Measurements from ENCODE around the gene KSR1.

KSR1 gene

DNA sequence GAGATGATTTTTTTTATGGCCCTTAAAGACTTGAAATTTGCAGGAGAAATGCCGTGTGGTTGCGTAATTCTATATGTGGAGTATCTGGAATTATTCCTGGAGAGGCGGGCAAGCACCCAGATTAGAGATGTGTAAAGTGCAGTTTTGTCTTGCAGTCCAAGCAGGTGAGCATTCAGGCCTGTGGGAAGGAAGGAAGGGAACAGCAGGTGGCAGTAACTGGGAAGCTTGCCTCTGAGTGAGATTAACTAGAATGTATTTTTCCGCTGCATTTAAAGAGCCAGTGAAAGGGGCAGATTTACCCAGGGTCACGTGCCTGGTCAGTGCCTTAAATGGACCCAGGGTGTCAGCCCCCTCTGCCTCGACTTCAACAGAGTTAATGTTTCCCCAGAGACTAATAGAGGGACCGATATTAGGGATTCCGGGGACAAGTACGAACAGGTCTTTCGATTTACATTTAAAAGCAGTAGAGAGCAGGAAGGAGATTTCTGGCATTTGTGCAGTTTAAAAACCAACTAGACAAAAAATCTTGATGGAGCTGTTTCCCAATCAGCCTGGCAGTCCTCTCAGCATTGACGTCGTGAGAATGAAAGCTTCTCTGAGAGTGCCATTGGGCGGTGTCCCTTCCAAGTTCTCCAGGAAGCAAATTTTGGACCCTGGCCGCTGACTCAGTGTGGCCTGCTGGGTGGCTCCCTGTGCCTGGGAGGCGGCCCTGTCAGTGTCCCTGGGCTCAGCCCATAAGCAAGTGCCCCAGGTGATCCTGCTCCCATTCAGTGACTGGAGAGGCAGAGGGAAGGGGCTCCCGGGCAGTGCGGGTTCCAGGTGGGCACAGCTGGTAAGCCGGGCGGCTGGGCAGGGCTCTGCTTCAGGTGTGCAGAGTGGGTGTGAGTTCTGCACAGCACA, 38.2 kb downstream of the KSR1 start:
- TF ChIP-seq POLR2AphosphoS5 (IDR thresholded peaks at IDR 0.05; ENCODE audit: borderline replicate concordance, low read depth, low read length): no peak
- TF ChIP-seq EZH2 (IDR thresholded peaks at IDR 0.05): no peak
- no peak for TF ChIP-seq FOXP2 (optimal IDR thresholded peaks at IDR 0.05; ENCODE audit: control extremely low read depth, extremely low read length, insufficient read depth)
- H3K36me3 ChIP-seq (ENCODE audit: insufficient read depth, low read length): no peaks in the 10 kb centered on the region
- DNase-seq (ENCODE audit: low read depth, low spot score): no peak
- peak overlapping the region; percentile 28 for H3K4me3 ChIP-seq
- no peaks in the 10 kb centered on the region for H3K9me3 ChIP-seq (ENCODE audit: low read depth, low read length)
- peak overlapping the region; percentile 58; the same call in 1 of the 2 replicates for H3K27ac ChIP-seq
- H3K9ac ChIP-seq (ENCODE audit: insufficient read length): no peak overlapping the region

DNA sequence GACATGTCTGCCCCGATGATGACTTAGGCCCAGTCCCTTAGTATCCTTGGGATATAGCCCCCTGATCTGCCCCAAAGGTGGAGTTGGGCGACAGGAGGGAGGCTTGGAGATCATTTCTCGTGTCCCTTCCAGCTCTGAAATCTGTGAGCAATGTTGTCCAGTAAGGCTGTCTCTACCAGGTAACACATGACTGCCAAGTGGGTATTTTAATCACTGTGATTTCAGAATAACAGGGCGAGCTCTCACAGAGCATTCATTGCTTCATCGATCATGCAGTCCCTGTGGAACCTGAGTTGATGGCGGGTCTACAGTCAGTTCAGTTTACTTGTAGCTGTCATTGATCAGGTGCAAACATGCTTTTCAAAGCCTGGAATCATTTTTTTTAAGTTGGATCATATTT, 39.2 kb downstream of the KSR1 start:
- DNase-seq (ENCODE audit: low read depth, low spot score): no peak
- TF ChIP-seq POLR2AphosphoS5 (IDR thresholded peaks at IDR 0.05; ENCODE audit: borderline replicate concordance, low read depth, low read length) (no peak), FOXP2 (optimal IDR thresholded peaks at IDR 0.05; ENCODE audit: control extremely low read depth, extremely low read length, insufficient read depth) (no peak), EZH2 (IDR thresholded peaks at IDR 0.05) (no peak)
- Histone ChIP-seq H3K9me3 (ENCODE audit: low read depth, low read length) (no peaks in the 10 kb centered on the region), H3K36me3 (ENCODE audit: insufficient read depth, low read length) (no peaks in the 10 kb centered on the region), H3K27ac (peak overlapping the region; percentile 53), H3K4me3 (no peak overlapping the region), H3K9ac (ENCODE audit: insufficient read length) (no peak overlapping the region)

DNA sequence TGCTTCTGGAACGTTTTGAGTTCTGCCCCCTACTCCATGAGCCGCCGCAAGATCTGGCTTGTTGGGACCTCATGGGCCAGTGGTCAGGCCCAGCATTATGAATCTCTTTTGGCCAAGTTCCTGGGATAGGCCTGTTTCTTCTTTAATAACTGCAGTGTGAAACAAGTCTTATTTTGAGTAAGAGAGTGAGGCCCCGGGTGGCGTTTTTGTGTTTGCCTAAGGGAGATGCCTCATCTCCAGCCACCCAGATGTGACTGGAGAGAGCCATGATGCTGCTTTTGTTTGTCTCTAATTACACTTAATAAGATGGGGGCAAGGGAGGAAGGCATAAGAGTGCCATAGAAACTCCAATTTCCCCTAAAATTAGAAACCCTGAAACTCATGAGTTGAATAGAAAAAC, 39.8 kb downstream of the KSR1 start:
- no peak for TF ChIP-seq EZH2 (IDR thresholded peaks at IDR 0.05)
- no peak for TF ChIP-seq FOXP2 (optimal IDR thresholded peaks at IDR 0.05; ENCODE audit: control extremely low read depth, extremely low read length, insufficient read depth)
- no peak for TF ChIP-seq POLR2AphosphoS5 (IDR thresholded peaks at IDR 0.05; ENCODE audit: borderline replicate concordance, low read depth, low read length)
- peak overlapping the region; percentile 53 for H3K27ac ChIP-seq
- DNase-seq (ENCODE audit: low read depth, low spot score): no peak
- H3K9me3 ChIP-seq (ENCODE audit: low read depth, low read length): no peaks in the 10 kb centered on the region
- no peak overlapping the region for H3K9ac ChIP-seq (ENCODE audit: insufficient read length)
- H3K36me3 ChIP-seq (ENCODE audit: insufficient read depth, low read length): no peaks in the 10 kb centered on the region
- H3K4me3 ChIP-seq: peak overlapping the region; percentile 25; the same call in 1 of the 2 replicates

DNA sequence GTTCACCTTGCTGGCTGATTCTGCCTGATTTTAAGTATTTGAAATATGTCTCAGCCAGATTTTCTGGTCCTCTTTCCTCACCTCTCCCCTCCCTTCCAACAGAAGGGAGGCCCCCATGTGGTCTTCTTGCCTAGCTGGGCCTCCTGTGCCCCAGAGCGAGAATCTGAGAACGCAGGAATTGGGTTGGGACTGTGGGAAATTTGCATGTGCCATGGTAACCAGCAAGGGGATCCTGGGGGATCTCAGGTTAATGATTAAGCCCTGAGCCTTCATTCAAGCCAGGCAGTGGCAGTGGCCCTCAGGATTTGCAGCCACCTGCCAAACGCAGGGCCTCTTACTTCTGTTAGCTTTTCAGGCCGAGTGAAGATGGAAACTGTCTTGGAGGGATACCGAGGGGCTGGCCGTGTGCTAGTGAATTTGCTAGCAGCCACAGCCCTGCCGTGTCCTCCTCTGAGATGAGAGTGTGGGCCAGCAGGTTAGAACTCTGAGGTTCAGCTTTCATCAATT, 40.2 kb downstream of the KSR1 start:
- Histone ChIP-seq H3K4me3 (0 out of 2 replicates have a peak overlapping the region, but pooled peaks have one; percentile 25), H3K36me3 (ENCODE audit: insufficient read depth, low read length) (no peaks in the 10 kb centered on the region), H3K9ac (ENCODE audit: insufficient read length) (no peak overlapping the region), H3K9me3 (ENCODE audit: low read depth, low read length) (no peaks in the 10 kb centered on the region), H3K27ac (peak overlapping the region; percentile 53)
- TF ChIP-seq FOXP2 (optimal IDR thresholded peaks at IDR 0.05; ENCODE audit: control extremely low read depth, extremely low read length, insufficient read depth) (no peak), EZH2 (IDR thresholded peaks at IDR 0.05) (no peak), POLR2AphosphoS5 (IDR thresholded peaks at IDR 0.05; ENCODE audit: borderline replicate concordance, low read depth, low read length) (no peak)
- no peak for DNase-seq (ENCODE audit: low read depth, low spot score)

DNA sequence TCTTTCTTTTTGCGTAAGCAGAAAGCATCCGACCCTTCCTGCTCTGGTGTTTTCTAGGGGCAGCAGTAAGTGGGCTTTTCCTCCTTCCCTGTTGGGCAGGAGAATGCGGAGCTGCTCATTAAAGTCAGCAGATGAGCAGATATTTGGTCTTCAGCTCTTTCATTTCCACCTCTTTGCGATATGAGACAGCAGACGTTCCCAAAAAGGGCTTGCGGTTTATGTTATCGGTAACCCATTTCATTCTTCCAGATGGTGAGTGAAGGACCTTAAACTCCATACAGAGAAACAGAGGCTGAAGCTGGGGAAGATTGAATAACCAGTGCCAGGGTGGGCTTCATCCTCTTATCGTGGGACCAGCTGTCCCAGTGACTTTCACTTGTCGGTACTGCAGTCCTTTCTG, 40.7 kb downstream of the KSR1 start:
- no peaks in the 10 kb centered on the region for H3K9me3 ChIP-seq (ENCODE audit: low read depth, low read length)
- H3K27ac ChIP-seq: no peak overlapping the region
- H3K36me3 ChIP-seq (ENCODE audit: insufficient read depth, low read length): no peaks in the 10 kb centered on the region
- no peak for DNase-seq (ENCODE audit: low read depth, low spot score)
- H3K9ac ChIP-seq (ENCODE audit: insufficient read length): no peak overlapping the region
- H3K4me3 ChIP-seq: no peak overlapping the region
- TF ChIP-seq POLR2AphosphoS5 (IDR thresholded peaks at IDR 0.05; ENCODE audit: borderline replicate concordance, low read depth, low read length) (no peak), FOXP2 (optimal IDR thresholded peaks at IDR 0.05; ENCODE audit: control extremely low read depth, extremely low read length, insufficient read depth) (no peak), EZH2 (IDR thresholded peaks at IDR 0.05) (no peak)

DNA sequence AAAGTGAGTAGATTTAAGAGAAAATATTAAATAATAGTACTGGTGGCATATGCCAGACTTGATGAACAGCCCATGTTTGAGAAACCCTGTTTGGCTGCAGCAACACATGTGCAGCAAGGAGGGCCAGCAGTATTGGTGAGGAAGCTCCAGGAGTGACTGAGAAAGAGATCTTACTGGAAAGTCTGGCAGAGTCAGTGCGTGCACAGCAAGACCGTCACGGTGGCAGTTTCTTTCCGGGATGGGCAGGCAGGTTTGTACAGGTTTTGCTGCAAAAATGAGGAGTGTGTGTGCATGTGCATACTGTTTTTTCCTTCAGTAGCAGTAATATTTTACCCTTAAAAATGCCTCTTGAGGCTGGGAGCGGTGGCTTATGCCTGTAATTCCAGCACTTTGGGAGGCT, 41.4 kb downstream of the KSR1 start:
- Histone ChIP-seq H3K9ac (ENCODE audit: insufficient read length) (no peak overlapping the region), H3K36me3 (ENCODE audit: insufficient read depth, low read length) (no peaks in the 10 kb centered on the region), H3K4me3 (no peak overlapping the region), H3K9me3 (ENCODE audit: low read depth, low read length) (no peaks in the 10 kb centered on the region), H3K27ac (no peak overlapping the region)
- TF ChIP-seq EZH2 (IDR thresholded peaks at IDR 0.05) (no peak), FOXP2 (optimal IDR thresholded peaks at IDR 0.05; ENCODE audit: control extremely low read depth, extremely low read length, insufficient read depth) (no peak), POLR2AphosphoS5 (IDR thresholded peaks at IDR 0.05; ENCODE audit: borderline replicate concordance, low read depth, low read length) (no peak)
- no peak for DNase-seq (ENCODE audit: low read depth, low spot score)

DNA sequence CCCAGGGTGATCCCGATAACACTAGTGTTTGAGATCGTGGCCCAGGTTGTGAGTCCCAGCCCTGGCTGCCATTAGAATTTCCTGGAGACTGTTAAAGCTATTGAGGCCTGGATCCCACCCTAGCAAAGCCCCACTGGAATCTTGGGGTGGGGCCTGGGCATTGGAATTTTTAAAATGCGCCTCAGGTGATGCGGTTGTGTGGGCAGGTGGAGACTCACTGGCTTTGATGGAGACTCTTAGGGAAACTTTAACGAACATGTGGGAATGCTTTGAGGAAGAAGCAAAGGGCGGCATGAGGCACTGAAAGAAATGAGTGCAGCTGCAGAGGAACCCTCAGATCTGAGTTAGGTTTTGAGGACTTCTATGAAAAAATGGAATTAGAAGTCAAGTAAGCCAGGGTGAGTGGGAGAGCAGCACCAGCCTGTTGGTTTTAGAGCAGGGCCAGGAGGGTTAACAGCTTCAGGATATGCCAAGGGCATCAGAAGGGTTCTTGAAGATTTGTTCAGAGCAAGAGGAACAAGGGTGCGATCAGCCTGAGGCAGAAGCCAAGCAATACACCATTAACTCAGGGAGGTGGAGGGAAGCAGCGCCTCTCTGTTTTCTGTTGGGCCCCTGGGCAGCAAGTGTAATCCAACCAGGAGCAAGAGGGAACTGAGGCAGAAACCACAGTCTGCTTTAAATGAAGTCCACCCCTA, 42.5 kb downstream of the KSR1 start:
- TF ChIP-seq EZH2 (IDR thresholded peaks at IDR 0.05): no peak
- no peak for TF ChIP-seq POLR2AphosphoS5 (IDR thresholded peaks at IDR 0.05; ENCODE audit: borderline replicate concordance, low read depth, low read length)
- no peak for TF ChIP-seq FOXP2 (optimal IDR thresholded peaks at IDR 0.05; ENCODE audit: control extremely low read depth, extremely low read length, insufficient read depth)
- no peak for DNase-seq (ENCODE audit: low read depth, low spot score)
- Histone ChIP-seq H3K9ac (ENCODE audit: insufficient read length) (no peak overlapping the region), H3K4me3 (no peak overlapping the region), H3K9me3 (ENCODE audit: low read depth, low read length) (no peaks in the 10 kb centered on the region), H3K36me3 (ENCODE audit: insufficient read depth, low read length) (no peaks in the 10 kb centered on the region), H3K27ac (no peak overlapping the region)
